Hindlimb muscle (tissue), 1 donor: Measurements from ENCODE around the gene NSUN5. TPM values are rescaled to one million over a fixed set of nuclear protein-coding genes. Genes with fewer than 3 reads are reported as not detected.
"Not testable (repeated sequence)": the region's sequence is repeated elsewhere in the genome, so short reads cannot be mapped to it uniquely, and the experiment has no call there.

Experiments used
- DNase-seq: peaks from one replicate; pipeline ENCODE4 v3.0.0-alpha.2; 2013
- polyA plus RNA-seq: library from polyadenylated mRNA; unstranded; fragments of 120-200 nt; gene quantifications from one replicate; pipeline ENCODE4 v1.2.1, GENCODE V29; 2013; ENCODE audit not compliant: insufficient read length

NSUN5 gene
- polyA plus RNA-seq, 1 donor = 24.1 TPM

DNA sequence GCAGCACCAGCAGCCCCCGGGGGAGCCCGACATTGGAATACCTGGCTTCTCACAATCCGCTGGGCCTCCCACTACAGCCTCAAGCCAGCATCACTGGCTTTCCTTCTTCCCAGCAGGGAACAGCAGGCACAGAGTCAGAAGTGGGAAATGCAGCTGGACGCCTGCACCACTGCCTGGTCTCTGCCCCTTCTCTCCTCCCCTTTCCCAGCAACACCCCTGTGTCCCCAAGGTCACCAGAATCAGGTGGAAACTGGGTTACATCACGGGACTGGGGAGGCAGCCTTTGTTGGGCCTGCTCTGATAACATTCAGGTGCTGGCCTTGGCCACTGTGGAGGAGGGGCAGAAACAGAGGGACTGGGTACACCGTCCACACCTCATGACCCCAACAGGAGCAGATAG, 16.8 kb upstream of the NSUN5 start:
- DNase-seq = not testable (repeated sequence)

DNA sequence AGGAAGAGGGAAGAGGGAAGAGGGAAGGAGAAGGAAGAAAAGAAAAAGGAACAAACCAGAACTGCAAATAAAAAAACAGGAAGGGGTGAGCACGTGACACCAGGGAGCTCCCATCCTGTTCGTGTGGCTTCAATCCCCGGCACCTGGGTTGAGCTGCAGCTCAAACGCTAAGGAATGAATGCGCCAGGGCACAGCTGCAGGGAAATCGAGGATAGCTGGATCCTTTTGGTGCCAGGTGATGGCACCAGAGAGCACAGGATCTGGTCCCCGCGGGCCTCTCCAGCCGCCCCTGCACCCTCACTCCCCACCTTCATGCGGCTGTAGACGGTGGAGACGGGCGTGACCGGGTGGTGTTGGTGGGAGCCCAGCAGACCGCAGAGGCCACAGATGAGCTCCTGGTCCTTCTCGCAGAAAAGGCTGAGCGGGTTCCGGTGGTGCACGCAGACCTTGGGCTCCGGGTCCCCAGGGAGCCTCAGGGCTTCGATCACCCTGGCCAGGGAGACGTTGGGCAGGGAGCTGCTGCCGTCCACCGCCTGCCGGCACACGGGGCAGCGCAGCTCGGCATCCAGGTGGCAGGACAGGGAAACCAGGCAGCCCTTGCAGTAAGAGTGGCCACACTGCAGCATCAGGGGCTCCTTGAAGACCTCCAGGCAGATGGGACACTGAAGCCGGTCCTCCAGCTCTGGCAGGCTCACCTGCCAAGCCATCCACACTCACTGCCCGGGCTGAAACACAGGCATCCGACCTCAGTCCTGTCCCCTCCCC, 15.6 kb upstream of the NSUN5 start:
- DNase-seq = not testable (repeated sequence)

DNA sequence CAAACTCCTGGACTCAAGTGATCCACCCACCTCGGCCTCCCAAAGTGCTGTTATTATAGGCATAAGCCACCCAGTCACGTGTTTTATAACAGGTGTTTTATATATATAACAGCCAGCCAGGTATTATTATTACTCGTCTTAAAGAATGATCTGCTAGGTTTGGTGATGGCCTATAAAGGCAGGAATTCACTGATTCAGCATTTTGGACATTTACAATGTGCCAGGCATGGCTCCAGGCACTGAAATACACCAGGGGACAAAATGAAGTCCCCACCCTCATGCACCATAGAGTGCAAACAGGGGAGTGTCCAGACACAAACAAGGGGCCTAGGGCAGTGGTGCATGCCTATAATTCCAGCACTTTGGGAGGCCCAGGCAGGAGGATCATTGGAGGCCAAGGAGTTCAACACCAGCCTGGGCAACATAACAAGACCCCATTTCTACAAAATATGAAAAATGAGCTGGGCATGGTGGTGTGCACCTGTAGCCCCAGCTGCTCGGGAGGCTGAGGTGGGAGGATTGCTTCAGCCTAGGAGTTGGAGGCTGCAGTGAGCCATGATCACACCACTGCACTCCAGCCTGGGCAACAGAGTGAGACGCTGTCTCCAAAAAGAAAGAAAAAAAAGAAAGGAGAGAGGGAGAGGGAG, 14.9 kb upstream of the NSUN5 start:
- not testable (repeated sequence) for DNase-seq

DNA sequence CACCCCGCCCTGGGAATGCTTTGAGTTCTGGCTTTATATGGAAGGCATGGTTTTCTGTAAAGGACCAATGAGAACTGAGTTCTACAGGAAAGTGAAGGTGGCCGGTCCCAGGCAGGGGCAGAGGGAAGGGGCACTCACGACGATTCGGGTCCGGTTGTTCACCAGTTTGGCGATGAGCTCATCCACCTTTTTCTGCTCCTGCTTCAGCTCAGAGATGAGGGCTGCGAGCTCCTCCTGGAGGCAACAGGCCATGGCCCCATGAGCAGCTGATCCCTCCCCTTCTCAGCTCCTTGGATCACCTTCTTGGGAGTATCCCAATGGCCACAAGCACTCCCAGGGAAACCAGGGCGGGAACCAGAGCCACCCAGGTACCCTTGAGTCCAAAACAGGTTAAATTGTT, 11.4 kb upstream of the NSUN5 start:
- DNase-seq = not testable (repeated sequence)

DNA sequence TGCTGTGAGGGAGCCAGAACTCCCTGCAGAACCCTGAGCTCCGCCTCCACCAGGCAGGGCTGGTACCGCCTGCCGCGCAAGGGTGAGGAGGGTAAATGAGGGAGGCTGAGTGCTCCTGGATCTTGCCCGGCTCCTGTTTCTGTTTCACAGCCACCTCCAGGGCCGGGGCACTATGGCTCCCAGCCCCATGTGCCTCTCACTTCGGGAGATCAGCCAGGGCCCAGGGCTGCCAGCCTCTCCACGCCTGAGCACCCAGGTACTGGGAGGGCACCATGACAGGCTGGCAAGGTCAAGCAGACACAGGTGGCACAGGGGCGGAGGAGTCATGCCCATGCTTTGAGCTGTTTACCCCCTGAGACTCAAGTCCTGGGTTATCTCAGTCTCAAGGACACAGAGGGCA, 10.9 kb upstream of the NSUN5 start:
- not testable (repeated sequence) for DNase-seq

DNA sequence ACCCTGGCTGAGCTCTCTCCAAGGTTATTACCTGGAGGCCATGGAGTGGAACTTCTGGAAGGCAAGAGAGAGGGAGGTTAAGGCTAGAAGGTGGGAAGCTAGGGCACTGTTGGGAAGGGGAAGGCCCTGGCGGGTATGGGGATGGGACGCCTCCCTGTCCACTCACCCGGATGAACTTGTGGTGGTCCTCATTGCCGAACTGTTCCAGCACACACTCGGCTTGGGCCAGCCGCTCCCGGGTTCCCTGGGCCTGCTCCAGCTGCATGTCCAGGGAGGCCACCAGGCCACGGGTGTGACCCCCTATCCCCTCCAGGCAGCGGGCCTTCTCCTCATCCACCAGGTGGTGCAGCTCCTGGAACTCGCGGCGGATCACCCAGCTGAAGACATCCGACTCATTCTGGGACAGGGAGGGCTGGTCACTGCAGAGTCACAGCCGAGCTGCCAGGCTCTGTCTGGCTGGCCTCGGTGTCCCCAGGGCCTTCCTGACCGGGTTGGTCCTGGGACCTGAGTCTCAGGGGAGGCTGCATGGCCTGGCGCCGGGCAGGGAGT, 10.1 kb upstream of the NSUN5 start:
- not testable (repeated sequence) for DNase-seq

DNA sequence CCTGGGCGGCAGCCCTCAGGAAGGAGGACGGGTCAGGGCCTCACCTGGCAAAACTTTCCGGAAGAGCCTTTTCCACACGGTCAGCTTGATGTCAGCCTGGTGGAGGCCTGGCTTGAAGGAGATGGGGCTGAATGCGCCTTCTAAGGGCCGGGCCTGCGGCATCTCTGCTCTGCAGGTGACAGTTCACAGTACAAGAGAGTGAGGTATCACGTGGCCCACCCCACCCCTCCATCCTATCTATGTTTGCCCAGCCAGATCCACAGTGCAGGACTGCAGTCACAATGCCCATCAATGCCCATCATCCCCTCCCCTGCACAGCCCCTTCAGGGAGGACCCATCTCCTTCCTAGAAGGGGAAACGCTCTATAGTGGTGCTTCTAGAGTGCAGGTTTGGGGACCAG, 7.9 kb upstream of the NSUN5 start:
- DNase-seq = no peak

DNA sequence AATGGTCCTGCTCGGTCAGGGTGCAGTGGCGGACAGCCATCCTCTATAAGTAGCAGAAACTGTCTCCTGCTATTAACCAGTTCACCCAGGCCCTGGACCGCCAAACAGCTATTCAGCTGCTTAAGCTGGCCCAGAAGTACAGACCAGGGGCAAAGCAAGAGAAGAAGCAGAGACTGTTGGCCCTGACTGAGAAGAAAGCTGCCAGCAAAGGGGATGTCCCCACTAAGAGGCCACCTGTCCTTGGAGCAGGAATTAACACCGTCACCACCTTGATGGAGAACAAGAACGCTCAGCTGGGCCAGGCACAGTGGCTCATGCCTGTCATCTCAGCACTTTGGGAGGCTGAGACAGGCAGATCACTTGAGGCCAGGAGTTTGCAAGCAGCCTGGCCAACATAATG, 5.6 kb upstream of the NSUN5 start:
- no peak for DNase-seq

DNA sequence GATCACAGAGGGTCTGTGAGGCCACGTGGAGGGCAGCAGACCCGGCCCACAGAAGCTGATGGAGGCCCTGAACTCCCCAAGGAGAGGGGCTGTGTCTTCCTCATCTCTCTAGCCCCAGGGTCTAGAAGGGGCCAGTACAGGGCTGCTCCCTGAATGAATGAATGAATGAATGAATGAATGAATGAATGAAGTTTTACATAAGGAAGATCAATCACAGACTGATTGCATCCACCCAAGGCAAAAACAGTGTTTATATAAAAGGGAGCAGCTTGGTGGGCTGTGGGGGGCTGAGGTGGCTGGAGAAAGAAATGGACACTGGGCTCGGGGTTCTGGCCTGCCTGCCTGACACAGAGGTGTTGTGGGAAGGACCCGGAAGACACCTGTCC, 4.9 kb upstream of the NSUN5 start:
- DNase-seq = no peak

DNA sequence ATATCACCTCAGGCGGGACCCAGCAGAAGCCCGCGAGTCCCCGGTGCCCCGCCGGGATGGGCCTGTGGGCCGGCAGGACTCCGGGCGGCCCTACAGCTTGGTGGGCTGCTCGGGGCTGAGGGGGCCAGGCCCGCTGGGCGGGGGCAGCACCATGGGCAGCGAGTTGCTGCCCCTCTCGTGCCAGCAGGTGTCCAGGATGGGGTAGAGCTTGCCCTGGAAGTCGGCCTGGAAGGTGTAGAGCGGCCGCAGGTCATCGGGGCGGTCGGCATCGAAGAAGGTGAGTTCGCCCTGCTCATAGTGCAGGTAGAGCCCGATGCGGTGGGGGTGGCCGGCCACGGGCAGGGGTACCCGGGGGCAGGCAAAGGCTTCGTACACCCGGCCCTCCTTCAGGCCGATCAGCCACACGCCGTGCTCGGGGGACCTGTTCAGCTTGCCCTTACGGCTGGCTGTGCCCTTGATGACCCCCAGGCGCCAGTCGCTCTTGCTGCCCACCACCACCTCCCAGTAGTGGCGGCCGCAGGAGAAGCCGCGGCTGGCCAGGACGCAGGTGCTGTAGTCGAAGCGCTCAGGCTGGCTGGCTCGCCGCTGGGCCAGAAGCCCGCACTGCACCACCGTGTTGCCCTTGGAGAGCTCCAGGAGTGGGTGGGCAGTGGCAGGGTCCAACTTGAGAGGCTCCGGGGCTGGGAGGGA, 4.3 kb upstream of the NSUN5 start:
- DNase-seq = no peak

DNA sequence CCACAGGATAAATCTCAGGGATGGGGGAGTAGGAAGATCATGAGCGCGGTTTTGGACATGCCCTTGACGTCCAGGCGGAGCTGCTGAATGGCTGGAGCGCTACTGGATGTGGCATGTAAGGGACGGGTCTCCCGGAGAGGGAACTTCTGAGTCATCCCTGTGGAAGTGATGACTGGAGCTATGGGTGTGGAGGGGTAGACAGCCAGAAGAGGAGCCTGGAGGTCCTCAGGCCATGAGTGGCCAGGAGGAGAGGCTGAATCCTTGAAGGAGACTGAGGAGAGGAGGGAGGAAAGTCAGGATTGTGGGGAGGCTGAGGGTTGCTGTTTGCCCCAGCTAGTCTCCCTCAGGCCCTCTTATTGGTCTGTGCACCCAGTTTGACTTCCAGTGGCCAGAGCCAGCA, 2.8 kb upstream of the NSUN5 start:
- not testable (repeated sequence) for DNase-seq

DNA sequence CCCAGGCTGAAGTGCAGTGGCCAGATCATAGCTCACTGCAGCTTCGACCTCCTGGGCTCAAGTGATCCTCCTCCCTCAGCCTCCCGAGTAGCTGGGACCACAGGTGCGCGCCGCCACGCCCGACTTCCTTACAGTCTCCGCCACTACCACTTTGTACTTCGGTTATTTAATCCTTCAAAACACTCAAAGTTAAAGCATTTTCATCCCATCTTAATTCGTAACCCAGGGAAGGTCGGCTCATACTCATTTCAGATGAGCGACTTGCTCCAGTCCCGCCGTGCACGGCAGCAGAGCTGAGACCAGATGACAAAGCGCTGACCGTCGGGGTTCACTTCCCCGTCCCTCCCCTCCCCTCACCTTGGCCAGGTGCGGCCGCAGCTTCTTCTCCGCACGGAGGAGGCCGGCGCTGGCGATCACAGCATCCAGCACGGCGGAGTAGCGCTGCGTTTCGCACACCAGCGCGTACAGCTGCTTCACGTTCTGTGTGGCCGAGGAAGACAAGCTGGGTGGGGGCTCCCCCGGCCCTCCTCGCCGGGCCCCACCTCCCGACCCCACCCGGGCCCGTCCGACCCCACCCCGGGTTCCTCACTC, 457 bp downstream of the NSUN5 start:
- no peak for DNase-seq

DNA sequence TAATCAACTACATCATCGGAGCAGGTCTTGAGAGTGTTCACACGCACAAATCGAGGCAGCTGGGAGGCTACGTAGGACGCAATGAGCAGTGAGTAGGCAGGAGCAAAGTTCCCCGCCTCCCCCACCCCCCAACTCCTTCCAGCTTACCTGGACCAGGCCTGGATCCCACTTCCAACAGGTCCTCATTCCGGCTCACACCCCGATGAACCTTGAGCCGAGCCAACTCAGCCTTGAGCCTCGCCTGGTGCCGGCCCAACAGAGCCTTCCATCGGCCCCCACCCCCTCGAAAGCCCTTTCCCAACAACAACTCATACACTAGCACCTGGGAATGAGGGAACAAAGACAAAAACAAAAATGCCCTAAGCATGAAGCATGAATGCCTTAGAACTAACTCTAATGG, 1.2 kb downstream of the NSUN5 start:
- no peak for DNase-seq

DNA sequence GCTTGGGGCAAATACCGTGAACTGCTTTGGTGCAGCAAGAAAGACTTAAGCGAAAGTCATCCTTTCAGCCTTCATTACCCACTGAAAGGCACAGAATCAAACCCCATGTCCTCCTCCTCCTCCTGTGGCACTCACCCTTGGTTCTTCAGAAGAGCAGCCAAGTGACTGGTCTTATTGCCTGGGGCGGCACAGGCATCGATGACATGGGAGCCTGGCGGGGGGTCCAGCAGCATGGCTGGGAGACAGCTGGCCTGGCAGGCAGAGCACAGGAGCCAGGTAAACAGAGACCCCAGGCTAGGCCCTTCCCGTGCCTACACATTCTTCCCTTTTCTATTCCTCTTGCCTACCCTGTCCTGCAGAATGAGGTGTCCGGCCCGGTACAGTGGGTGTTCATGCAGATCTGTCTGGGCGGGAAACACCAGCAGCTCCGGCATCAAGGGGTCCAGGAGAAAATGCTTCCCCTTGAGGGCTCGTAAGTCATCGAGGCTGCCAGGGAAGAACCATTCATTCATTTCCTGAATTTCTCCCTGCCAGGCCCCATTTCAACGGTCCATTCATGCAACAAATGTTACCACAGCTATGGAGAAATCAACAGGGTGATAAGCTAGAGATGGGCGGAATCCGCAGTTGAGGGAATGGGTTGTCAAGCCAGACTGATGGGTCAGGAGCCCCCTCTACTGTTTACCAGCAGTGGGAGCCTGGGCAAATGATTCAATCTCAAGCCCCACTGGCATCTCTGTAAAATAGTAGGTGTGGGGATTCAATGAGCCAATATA, 3.8 kb downstream of the NSUN5 start:
- DNase-seq = not testable (repeated sequence)

DNA sequence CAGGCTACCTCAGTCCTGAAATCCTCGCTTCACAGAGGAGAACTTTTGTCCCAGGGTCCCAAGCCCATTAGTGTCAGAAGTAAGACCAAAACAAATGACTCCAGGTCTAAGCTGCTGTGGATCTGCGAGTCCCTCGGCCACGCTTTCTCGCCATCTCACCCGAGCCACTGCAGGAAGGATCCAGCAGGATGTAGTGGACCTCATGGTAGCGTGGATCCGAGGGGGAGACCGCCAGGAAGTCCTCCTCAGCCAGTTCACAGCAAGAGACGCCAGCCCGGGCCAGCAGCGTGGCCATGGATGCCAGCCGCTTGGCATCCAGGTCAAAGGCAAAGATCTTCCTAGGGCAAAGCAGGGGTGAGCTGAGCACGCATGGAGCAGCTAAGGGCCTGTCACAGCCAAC, 4.6 kb downstream of the NSUN5 start:
- DNase-seq = no peak

DNA sequence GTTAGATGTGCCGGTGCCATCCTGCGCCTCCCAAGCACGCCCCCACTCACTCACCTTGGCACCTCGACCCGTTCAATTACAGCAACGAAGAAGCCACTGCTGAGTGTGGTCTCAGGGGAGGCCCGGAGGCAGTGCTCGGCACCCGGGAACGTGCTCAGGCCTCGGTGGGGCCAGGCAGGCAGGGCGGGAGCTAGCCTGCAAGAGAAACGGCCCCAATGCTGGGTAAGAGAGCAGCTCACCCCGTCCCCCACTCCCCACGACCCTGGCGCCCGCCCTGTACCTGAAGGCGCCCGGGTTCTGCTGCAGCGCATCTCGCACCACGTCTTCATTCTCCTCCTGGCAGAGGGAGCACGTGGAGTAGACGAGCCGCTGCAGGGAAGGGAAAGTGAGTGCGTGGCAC, 5.1 kb downstream of the NSUN5 start:
- no peak for DNase-seq

DNA sequence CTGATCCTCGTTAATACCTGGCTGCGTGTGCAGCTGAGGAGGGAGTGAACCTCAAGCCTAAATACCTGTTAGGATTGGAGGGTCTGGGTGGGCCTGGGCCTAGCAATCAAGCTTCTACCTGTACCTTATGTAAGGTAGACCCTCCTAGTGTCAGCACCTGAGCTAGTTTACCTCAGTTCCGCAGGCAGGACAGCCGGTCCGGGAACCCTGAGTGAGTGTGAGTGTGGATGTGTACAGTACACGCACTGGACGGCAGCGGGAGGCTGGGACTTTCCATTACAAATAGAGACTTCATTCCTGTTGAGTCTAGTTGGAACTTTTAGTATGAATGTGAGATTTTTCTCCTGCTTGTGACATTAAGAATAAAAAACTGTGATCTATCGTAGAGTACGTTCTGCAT, 5.8 kb downstream of the NSUN5 start:
- DNase-seq = not testable (repeated sequence)

DNA sequence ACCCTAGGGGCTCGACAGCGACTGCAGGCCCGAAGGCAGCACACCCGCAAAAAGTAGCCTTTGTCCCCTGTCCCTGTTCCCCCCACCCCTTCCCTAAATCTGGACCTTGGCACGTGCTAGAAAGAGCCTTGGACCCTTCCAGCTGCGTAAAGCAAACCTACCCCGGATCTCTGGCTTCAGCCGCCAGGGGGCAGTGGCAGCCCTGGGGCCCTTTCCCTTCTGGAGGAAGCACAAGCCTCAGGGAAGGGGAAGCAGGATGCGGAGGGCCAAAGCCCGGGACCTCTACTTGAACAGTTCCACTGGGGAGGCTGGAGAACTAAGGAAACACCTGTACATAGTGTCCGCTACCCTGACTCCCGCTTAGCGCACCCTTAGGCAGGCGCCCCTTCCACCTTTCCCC, 7.5 kb downstream of the NSUN5 start:
- DNase-seq = not testable (repeated sequence)

DNA sequence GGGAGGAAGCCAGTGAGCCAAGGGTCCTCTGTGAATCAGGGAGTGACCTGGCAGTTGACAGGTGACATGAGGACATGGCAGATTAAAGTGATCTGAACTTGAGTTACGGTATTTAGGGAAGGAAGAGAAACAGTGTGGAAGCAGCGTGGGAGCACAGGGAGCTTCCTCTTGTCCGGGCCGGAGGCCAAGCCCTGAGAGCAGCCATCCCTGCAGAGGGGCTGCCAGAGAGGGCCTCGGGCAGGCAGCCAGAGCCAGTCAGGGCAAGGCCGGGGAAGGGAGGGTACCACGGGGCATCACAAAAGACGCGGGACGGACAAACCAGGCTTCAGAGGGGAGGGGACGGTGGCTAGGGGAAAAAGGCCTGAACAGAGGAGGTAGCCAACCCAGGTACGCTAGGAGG, 8.8 kb downstream of the NSUN5 start:
- not testable (repeated sequence) for DNase-seq

DNA sequence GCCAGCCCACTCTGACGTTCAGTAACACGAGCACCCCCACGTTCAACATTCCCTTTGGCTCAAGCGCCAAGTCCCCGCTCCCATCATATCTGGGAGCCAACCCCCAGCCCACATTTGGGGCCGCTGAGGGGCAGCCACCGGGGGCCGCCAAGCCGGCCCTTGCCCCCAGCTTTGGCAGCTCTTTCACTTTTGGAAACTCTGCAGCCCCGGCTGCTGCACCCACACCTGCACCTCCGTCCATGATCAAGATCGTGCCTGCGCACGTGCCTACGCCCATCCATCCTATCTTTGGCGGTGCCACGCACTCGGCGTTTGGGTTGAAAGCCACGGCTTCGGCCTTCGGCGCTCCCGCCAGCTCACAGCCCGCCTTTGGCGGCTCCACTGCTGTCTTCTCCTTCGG, 10.9 kb downstream of the NSUN5 start:
- not testable (repeated sequence) for DNase-seq

DNA sequence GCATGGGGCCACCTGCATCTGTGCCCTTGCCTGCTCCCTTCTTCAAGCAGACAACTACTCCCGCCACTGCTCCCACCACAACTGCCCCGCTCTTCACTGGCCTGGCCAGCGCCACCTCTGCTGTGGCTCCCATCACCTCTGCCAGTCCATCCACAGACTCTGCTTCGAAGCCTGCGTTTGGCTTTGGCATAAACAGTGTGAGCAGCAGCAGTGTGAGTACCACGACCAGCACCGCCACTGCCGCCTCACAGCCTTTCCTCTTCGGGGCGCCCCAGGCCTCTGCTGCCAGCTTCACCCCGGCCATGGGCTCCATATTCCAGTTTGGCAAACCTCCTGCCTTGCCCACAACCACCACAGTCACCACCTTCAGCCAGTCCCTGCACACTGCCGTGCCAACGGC, 11.4 kb downstream of the NSUN5 start:
- not testable (repeated sequence) for DNase-seq

DNA sequence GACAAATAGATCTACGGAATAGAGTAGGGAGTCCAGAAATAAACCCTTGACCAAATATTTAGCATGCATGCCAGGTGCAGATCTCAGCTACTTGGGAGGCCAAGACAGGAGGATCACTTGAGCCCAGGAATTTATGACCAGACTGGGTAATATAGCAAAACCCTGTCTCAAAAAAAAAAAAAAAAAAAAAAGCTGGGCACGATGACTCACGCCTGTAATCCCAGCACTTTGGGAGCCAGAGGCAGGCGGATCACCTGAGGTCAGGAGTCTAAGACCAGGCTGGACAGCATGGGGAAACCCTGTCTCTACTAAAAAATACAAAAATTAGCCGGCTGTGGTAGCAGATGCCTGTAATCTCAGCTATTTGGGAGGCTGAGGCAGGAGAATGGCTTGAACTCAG, 31.4 kb downstream of the NSUN5 start:
- DNase-seq = not testable (repeated sequence)
